HFFc6 (cell line): ENCODE results near the gene TMEM30A. TPM values are rescaled to one million over a fixed set of nuclear protein-coding genes. Genes with fewer than 3 reads are reported as not detected.

Experiments used
- DNase-seq: peaks from one replicate; pipeline ENCODE4 v3.0.0-alpha.2; 2018
- H3K27ac Mint-ChIP-seq: 2 replicates; pipeline ENCODE4 v1.8.0; 2020; ENCODE audit warnings: mild to moderate bottlenecking, mixed read lengths
- H3K27me3 Mint-ChIP-seq: 2 replicates; pipeline ENCODE4 v1.8.0; 2021; ENCODE audit warnings: mild to moderate bottlenecking, moderate library complexity, mixed read lengths; ENCODE audit not compliant: insufficient read depth
- H3K36me3 Mint-ChIP-seq: 2 replicates; pipeline ENCODE4 v1.8.0; 2021; ENCODE audit warnings: low read depth, mixed read lengths
- H3K4me1 Mint-ChIP-seq: 2 replicates; pipeline ENCODE4 v1.8.0; 2020; ENCODE audit warnings: low read depth, mixed read lengths
- H3K4me3 Mint-ChIP-seq: 2 replicates; pipeline ENCODE4 v1.8.0; 2020; ENCODE audit warnings: mild to moderate bottlenecking, moderate library complexity, mixed read lengths
- H3K9me3 Mint-ChIP-seq: 2 replicates; pipeline ENCODE4 v1.8.0; 2020; ENCODE audit warnings: mild to moderate bottlenecking, mixed read lengths
- total RNA-seq, 6 experiments: library from RNA; stranded (reverse); fragmentation: NEBNext Ultra II Directional; extraction: Animal tissue kit (Norgen Biotek cat#: 25700); gene quantifications; 2 replicates in 1 of 6; 3 replicates in 5 of 6; pipeline ENCODE4 v1.2.3, GENCODE V29; 2021
- TF ChIP-seq, protein P1 (sequence below): fragments of 200-600 bp; sonication (generic); IDR thresholded peaks from 2 replicates; pipeline ENCODE4 v1.5.0; 2021; ENCODE audit warnings: antibody characterized with exemption, mild to moderate bottlenecking

TMEM30A gene
- total RNA-seq, 6 experiments from 2014 or later, result 154 to 232 (median 192) TPM

DNA sequence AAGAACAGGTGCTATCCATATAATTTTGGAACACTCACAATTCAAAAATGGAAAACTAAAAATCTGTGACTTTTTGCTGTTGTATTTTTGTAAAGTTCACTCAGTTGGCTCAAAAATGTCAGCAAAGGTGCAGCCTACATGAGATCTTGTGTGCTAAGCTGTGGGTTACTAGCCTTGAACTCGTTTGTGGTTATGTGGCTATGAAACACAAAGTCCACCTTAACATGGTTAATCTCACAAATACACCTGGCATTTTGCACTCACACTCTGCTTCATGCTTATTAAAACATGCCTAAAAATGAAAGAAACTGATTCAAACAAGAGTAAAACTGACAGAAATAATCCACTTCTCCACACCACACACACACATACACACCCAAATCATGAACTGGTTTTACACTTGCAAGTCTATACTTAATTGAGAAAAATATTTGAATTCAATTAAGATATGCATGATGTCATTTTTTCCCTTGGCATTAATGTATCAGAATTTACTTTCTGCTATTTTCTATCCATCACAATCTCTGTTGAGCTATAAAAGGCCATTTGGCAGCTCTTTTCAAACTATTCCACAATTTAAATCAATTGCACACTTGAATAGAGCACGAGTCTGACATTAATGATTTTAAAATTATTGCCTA is 22.9 kb upstream of the TMEM30A start:
- H3K9me3 Mint-ChIP-seq, result no peaks in the 10 kb centered on the region
- peaks cover 3% of the 10 kb centered on the region for H3K27me3 Mint-ChIP-seq

DNA sequence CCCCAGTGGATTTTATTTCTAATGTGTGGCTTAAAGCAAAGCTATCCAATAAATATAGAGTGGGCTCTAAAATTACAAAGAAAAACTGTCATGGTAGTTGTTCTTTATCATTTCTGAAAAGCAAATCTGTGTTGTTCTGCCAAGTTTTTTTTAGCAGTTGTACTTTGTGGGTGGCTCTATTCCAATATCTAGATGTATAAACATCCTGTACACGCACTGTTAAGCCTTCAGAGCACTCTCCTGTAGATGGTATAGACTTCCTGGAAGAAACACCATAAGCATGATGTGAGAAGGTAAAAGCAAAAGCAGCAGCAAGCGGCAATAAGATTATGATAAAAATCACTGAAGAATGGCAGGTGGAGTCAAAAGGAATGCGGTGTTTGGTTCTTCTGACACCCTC is 21.5 kb upstream of the TMEM30A start:
- H3K4me3 Mint-ChIP-seq, result no peak overlapping the region
- H3K27ac Mint-ChIP-seq, result no peak overlapping the region
- H3K36me3 Mint-ChIP-seq, result no peaks in the 10 kb centered on the region
- no peaks in the 10 kb centered on the region for H3K9me3 Mint-ChIP-seq
- no peak for DNase-seq
- TF ChIP-seq, protein P1, sequence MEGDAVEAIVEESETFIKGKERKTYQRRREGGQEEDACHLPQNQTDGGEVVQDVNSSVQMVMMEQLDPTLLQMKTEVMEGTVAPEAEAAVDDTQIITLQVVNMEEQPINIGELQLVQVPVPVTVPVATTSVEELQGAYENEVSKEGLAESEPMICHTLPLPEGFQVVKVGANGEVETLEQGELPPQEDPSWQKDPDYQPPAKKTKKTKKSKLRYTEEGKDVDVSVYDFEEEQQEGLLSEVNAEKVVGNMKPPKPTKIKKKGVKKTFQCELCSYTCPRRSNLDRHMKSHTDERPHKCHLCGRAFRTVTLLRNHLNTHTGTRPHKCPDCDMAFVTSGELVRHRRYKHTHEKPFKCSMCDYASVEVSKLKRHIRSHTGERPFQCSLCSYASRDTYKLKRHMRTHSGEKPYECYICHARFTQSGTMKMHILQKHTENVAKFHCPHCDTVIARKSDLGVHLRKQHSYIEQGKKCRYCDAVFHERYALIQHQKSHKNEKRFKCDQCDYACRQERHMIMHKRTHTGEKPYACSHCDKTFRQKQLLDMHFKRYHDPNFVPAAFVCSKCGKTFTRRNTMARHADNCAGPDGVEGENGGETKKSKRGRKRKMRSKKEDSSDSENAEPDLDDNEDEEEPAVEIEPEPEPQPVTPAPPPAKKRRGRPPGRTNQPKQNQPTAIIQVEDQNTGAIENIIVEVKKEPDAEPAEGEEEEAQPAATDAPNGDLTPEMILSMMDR, result no peak
- peaks cover 3% of the 10 kb centered on the region for H3K27me3 Mint-ChIP-seq
- H3K4me1 Mint-ChIP-seq, result no peaks in the 10 kb centered on the region

More for the DNA sequence above, 22.9 kb upstream of the TMEM30A start:
- no peak for DNase-seq
- H3K36me3 Mint-ChIP-seq, result no peaks in the 10 kb centered on the region
- H3K27ac Mint-ChIP-seq, result no peak overlapping the region
- TF ChIP-seq, protein P1, result no peak
- H3K4me3 Mint-ChIP-seq, result no peak overlapping the region
- no peaks in the 10 kb centered on the region for H3K4me1 Mint-ChIP-seq

DNA sequence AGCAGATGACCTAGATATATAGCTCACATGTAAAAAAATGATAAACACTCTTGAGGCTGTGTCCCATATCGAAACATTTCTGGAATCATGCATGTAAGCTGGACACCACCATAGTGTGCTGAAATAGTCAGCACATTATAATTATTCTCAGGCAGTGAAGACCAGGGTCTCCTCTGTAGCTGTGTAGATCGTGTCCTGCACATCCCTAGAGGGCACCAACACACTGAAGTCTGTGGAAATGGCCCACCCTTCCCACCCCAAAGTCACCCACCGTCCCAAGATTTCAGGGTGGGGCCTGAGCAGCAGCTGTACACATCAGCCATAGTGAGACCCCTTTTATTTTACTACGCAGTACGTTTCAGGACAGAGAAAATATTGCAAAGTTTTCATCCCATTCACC is 21.0 kb upstream of the TMEM30A start:
- no peaks in the 10 kb centered on the region for H3K9me3 Mint-ChIP-seq
- no peak overlapping the region for H3K4me3 Mint-ChIP-seq
- DNase-seq, result no peak
- H3K4me1 Mint-ChIP-seq, result no peaks in the 10 kb centered on the region
- TF ChIP-seq, protein P1, result no peak
- peaks cover 3% of the 10 kb centered on the region for H3K27me3 Mint-ChIP-seq
- H3K27ac Mint-ChIP-seq, result no peak overlapping the region
- no peaks in the 10 kb centered on the region for H3K36me3 Mint-ChIP-seq

DNA sequence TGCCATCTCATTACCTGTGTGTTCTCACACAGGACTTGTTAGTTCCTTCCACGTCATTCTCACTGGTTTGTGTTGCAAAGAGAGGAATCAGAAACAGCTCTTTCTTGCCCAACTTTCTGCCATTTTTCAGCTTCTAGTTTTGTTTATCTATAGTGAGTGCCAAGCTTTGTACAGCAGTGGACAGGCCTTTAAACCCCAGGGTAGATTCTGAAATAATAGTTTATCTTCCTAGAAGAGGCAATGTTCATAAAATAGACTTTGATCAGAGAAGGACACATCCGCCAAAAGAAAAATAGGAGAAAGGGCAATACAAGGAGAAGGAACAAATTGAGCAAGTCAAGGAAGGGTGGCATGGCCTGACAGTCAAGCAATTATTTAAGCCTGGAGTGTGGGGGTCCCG is 17.7 kb upstream of the TMEM30A start:
- Mint-ChIP-seq H3K4me3 (no peak overlapping the region), H3K4me1 (no peaks in the 10 kb centered on the region), H3K27ac (no peak overlapping the region), H3K36me3 (no peaks in the 10 kb centered on the region), H3K9me3 (no peaks in the 10 kb centered on the region), H3K27me3 (peaks cover 3% of the 10 kb centered on the region)
- DNase-seq, result no peak
- TF ChIP-seq, protein P1, result no peak

DNA sequence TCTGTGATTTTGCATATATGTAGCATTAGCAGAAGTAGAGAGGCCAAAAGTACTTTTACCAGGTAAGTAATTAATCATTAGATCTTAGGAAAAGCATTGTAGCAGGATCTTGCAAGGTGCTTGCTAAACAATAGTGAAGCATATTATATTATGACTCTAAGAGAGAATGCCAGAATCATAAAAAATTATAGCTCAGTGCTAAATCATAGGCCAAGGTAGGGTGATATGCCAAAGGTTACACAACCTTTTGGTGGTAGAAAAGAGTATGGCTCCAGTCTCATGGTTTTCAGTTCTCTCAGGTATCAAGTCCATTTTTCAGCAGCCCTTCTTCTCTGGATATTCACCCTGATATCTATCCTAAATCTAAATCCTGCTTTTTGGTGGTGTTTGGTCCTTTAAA is 16.9 kb upstream of the TMEM30A start:
- Mint-ChIP-seq H3K36me3 (no peaks in the 10 kb centered on the region), H3K4me1 (peaks cover 5% of the 10 kb centered on the region; the same call in 1 of the 2 replicates), H3K27ac (no peak overlapping the region), H3K9me3 (no peaks in the 10 kb centered on the region), H3K27me3 (peaks cover 2% of the 10 kb centered on the region), H3K4me3 (no peak overlapping the region)
- TF ChIP-seq, protein P1, result no peak
- DNase-seq, result no peak
